ENCODE measurements around the gene NNMT. TPM values are rescaled to one million over a fixed set of nuclear protein-coding genes. Genes with fewer than 3 reads are reported as not detected.

Gene NNMT
- total RNA-seq, 1 experiment from 2014 or later, result not detected

GRCh38 chr11:114326776-114327175 is 30.6 kb downstream of the NNMT start:
- H3K9me3 ChIP-seq (ENCODE audit: control insufficient read depth in 1 of 2, insufficient read depth in 1 of 2, low read depth in 1 of 2, low read length in 2 of 2), result no peaks in the 10 kb centered on the region
- ChIA-PET RAD21 (ENCODE audit: low non-redundant PET in 1 of 2, low total read pairs in 2 of 2, uncharacterized antibody in 2 of 2, unreplicated experiment in 2 of 2) (no interaction called here), CTCF (no interaction called here), POLR2A (no interaction called here)
- H3K9ac ChIP-seq (ENCODE audit: low read length), result no peak overlapping the region
- no peaks in the 10 kb centered on the region for H3K36me3 ChIP-seq (ENCODE audit: control insufficient read depth in 1 of 2, insufficient read depth in 2 of 2, low read length in 2 of 2)
- H3K4me2 ChIP-seq (ENCODE audit: low read length), result no peak overlapping the region
- no peaks in the 10 kb centered on the region for H3K27me3 ChIP-seq (ENCODE audit: insufficient read depth, low read length)
- ATAC-seq (no peak), DNase-seq (ENCODE audit: low read depth, low spot score) (no peak)
- H3K79me2 ChIP-seq (ENCODE audit: insufficient read depth, low read length), result no peaks in the 10 kb centered on the region
- TF ChIP-seq SP1 (IDR thresholded peaks at IDR 0.05; ENCODE audit: low read depth) (no peak), TCF7L2 (IDR thresholded peaks at IDR 0.05; ENCODE audit: borderline replicate concordance, extremely low read depth, insufficient read depth, insufficient read length) (no peak), SIN3A (IDR thresholded peaks at IDR 0.05; ENCODE audit: low read depth) (no peak), SRF (IDR thresholded peaks at IDR 0.05; ENCODE audit: low read depth) (no peak), POLR2A (IDR thresholded peaks at IDR 0.05; ENCODE audit: borderline replicate concordance, extremely low read depth, insufficient read depth, insufficient read length) (no peak), EZH2 (IDR thresholded peaks at IDR 0.05) (no peak), EGR1 (IDR thresholded peaks at IDR 0.05; ENCODE audit: low read depth) (no peak)
- TF ChIP-seq, protein P1, sequence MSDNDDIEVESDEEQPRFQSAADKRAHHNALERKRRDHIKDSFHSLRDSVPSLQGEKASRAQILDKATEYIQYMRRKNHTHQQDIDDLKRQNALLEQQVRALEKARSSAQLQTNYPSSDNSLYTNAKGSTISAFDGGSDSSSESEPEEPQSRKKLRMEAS (IDR thresholded peaks at IDR 0.05), result no peak
- no peak overlapping the region for H3K27ac ChIP-seq (ENCODE audit: low read depth, low read length)
- no peak overlapping the region for H3K4me3 ChIP-seq (replicated peaks in 1 of 2; ENCODE audit: low read depth in 1 of 2, low read length in 2 of 2)
- H2AFZ ChIP-seq (ENCODE audit: low read depth, low read length, poor library complexity, severe bottlenecking), result no peak overlapping the region
- H3K4me1 ChIP-seq (ENCODE audit: control insufficient read depth in 1 of 2, insufficient read depth in 2 of 2, low read length in 2 of 2), result no peaks in the 10 kb centered on the region
- intact Hi-C loops (cut with micrococcal nuclease), result no loop called here
- BruUV-seq (replicated peaks), result no TSS peak
- no peaks in the 10 kb centered on the region for H3K9me2 ChIP-seq (ENCODE audit: insufficient read depth)
- no peaks in the 10 kb centered on the region for H4K20me1 ChIP-seq (ENCODE audit: insufficient read depth)

DNA sequence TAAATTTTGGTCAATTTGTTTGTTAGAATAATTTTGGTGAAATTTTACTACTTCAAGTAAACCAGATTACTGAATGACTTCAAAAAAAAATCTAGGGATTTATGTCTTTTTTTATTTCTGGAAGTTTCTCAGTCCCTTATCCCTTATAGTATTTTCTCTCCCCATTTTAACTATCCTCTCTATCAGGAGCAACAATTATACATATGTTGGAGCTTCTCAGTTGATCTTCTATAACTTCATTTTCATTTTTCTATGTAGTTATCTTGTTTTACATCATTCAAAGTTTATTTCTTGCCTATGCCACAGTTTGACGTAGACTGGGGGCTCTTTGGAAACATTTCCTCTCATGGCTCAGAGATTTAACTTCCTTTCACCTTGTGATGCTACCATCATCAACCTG is 34.2 kb downstream of the NNMT start:
- no peak overlapping the region for H3K9ac ChIP-seq (ENCODE audit: low read length)
- ChIA-PET CTCF (no interaction called here), POLR2A (no interaction called here), RAD21 (ENCODE audit: low non-redundant PET in 1 of 2, low total read pairs in 2 of 2, uncharacterized antibody in 2 of 2, unreplicated experiment in 2 of 2) (no interaction called here)
- H3K9me3 ChIP-seq (ENCODE audit: control insufficient read depth in 1 of 2, insufficient read depth in 1 of 2, low read depth in 1 of 2, low read length in 2 of 2), result no peaks in the 10 kb centered on the region
- no peaks in the 10 kb centered on the region for H3K36me3 ChIP-seq (ENCODE audit: control insufficient read depth in 1 of 2, insufficient read depth in 2 of 2, low read length in 2 of 2)
- intact Hi-C loops (cut with micrococcal nuclease), result no loop called here
- no peak overlapping the region for H3K27ac ChIP-seq (ENCODE audit: low read depth, low read length)
- no peaks in the 10 kb centered on the region for H3K9me2 ChIP-seq (ENCODE audit: insufficient read depth)
- no peaks in the 10 kb centered on the region for H3K4me1 ChIP-seq (ENCODE audit: control insufficient read depth in 1 of 2, insufficient read depth in 2 of 2, low read length in 2 of 2)
- no peaks in the 10 kb centered on the region for H3K27me3 ChIP-seq (ENCODE audit: insufficient read depth, low read length)
- H4K20me1 ChIP-seq (ENCODE audit: insufficient read depth), result no peaks in the 10 kb centered on the region
- no peak overlapping the region for H2AFZ ChIP-seq (ENCODE audit: low read depth, low read length, poor library complexity, severe bottlenecking)
- DNase-seq (ENCODE audit: low read depth, low spot score), result no peak
- ATAC-seq, result no peak
- no peak overlapping the region for H3K4me3 ChIP-seq (replicated peaks in 1 of 2; ENCODE audit: low read depth in 1 of 2, low read length in 2 of 2)
- no peaks in the 10 kb centered on the region for H3K79me2 ChIP-seq (ENCODE audit: insufficient read depth, low read length)
- BruUV-seq (replicated peaks), result no TSS peak
- H3K4me2 ChIP-seq (ENCODE audit: low read length), result no peak overlapping the region
- TF ChIP-seq YY1 (IDR thresholded peaks at IDR 0.05; ENCODE audit: extremely low read depth, insufficient replicate concordance, low read depth, low read length) (no peak), EZH2phosphoT487 (IDR thresholded peaks at IDR 0.05; ENCODE audit: borderline replicate concordance) (no peak)
- TF ChIP-seq, protein P2, sequence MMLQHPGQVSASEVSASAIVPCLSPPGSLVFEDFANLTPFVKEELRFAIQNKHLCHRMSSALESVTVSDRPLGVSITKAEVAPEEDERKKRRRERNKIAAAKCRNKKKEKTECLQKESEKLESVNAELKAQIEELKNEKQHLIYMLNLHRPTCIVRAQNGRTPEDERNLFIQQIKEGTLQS (IDR thresholded peaks at IDR 0.05), result no peak

Measured in HCT116 (cell line).